Ovary (tissue), 9 donors: ENCODE results near the gene CPSF4. TPM values are rescaled to one million over a fixed set of nuclear protein-coding genes. Genes with fewer than 3 reads are reported as not detected.
"Not testable (repeated sequence)": the region's sequence is repeated elsewhere in the genome, so short reads cannot be mapped to it uniquely, and the experiment has no call there.

ENCODE experiments used
- DNase-seq, 5 donors: peaks; one replicate each; pipeline ENCODE4 v3.0.0-alpha.2; 2019 to 2020
- H3K27ac ChIP-seq, 2 donors: fragments of 200-600 bp; one replicate each; pipeline versions ENCODE4 v1.5.1 to v1.8.0; 2019 to 2022
- H3K27me3 ChIP-seq: fragments of 200-600 bp; one replicate; pipeline ENCODE4 v1.8.0; 2022
- H3K36me3 ChIP-seq: fragments of 200-600 bp; sonication (generic); one replicate; pipeline ENCODE4 v1.5.1; 2019
- H3K4me1 ChIP-seq: one replicate; pipeline ENCODE4 v1.8.1; 2013; ENCODE audit warnings: mild to moderate bottlenecking, moderate library complexity; ENCODE audit not compliant: insufficient read depth
- H3K4me3 ChIP-seq: fragments of 200-600 bp; sonication (generic); one replicate; pipeline ENCODE4 v1.5.1; 2017
- H3K9me3 ChIP-seq, 2 donors: fragments of 200-600 bp in 1 of 2; sonication (generic) in 1 of 2; one replicate each; pipeline versions ENCODE4 v1.5.1 to v1.8.1; 2013 to 2019; ENCODE audit warnings: mild to moderate bottlenecking in 1 of 2, moderate library complexity in 1 of 2
- EP300 ChIP-seq: sonication (generic); formaldehyde crosslinking; IDR thresholded peaks from one replicate; pipeline ENCODE4 v1.6.1; 2017; ENCODE audit warnings: antibody characterized with exemption
- POLR2A ChIP-seq: fragments of 450-650 bp; IDR thresholded peaks from one replicate; pipeline ENCODE4 v1.6.1; 2017; ENCODE audit warnings: antibody characterized with exemption, mild to moderate bottlenecking, moderate library complexity
- WGBS, 3 donors: extraction: QIAGEN DNeasy Blood & Tissue Kit in 1 of 3; methylation state at CpG; one replicate each; pipeline versions ENCODE4 v1.1.5 to v1.1.7; 2013 to 2017; 5-methylcytosine and 5-hydroxymethylcytosine counted together
- intact Hi-C, 4 donors: fragments of 100-400 bp; cut with DNase I; formaldehyde crosslinking; loops; one replicate each; pipeline versions ENCODE4 v1.11.0 to v1.15.1; 2022 to 2023
- polyA plus RNA-seq, 2 donors: library from polyadenylated mRNA; stranded (reverse); fragments of 200-250 nt in 1 of 2; fragments of 350-450 nt in 1 of 2; fragmentation: Illumina TruSeq in 1 of 2; extraction: RNeasy Lipid Tissue Mini Kit (QIAGEN cat#74804) in 1 of 2; gene quantifications; one replicate each; pipeline ENCODE4 v1.2.3, GENCODE V29; 2013 to 2014
- total RNA-seq, 7 donors: library from RNA; depleted of rRNA in 2 of 7; stranded (reverse); fragments of >200 nt in 2 of 7; fragmentation: NEBNext Ultra II Directional in 3 of 7; extraction: Animal tissue kit (Norgen Biotek cat#: 25700) in 3 of 7; gene quantifications; one replicate each; pipeline versions ENCODE4 v1.1.0 to v1.2.4, GENCODE V29; 2016 to 2023
- TF ChIP-seq, protein P1 (sequence below), 3 donors: fragments of 450-650 bp in 2 of 3; fragments of 200-600 bp in 1 of 3; IDR thresholded peaks; one replicate each; pipeline versions ENCODE4 v1.5.1 to v1.8.0; 2016 to 2022; ENCODE audit warnings: antibody characterized with exemption in 3 of 3, mild to moderate bottlenecking in 1 of 3
- donor health status: DM: no; HTN: no; CAD: no; lungs with moderate emphysema.
- donor health status: DM: no; HTN: no; CAD: no.
- donor health status: Bipolar disorder and iron deficiency.
- donor health status: DM: yes; HTN: yes; CAD: no.
- donor health status: DM: no; HTN: no; CAD: no.
- donor health status: DM: yes; HTN: yes; CAD: no.

Gene CPSF4
- total and polyA plus RNA-seq, 9 donors, result 10.7 to 40.9 (median 32.9) TPM

- TF ChIP-seq, protein P1, sequence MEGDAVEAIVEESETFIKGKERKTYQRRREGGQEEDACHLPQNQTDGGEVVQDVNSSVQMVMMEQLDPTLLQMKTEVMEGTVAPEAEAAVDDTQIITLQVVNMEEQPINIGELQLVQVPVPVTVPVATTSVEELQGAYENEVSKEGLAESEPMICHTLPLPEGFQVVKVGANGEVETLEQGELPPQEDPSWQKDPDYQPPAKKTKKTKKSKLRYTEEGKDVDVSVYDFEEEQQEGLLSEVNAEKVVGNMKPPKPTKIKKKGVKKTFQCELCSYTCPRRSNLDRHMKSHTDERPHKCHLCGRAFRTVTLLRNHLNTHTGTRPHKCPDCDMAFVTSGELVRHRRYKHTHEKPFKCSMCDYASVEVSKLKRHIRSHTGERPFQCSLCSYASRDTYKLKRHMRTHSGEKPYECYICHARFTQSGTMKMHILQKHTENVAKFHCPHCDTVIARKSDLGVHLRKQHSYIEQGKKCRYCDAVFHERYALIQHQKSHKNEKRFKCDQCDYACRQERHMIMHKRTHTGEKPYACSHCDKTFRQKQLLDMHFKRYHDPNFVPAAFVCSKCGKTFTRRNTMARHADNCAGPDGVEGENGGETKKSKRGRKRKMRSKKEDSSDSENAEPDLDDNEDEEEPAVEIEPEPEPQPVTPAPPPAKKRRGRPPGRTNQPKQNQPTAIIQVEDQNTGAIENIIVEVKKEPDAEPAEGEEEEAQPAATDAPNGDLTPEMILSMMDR (IDR thresholded peaks at IDR 0.05), result no peak
- peak; percentile 68 for TF ChIP-seq POLR2A
- no peak for TF ChIP-seq EP300
- intact Hi-C loops, result loop anchor here in 1 of 4 donors (5.0 kb wide), 1 partner anchor 52 kb away; the partner anchor contains the start of gene FAM200A
- Histone ChIP-seq H3K4me3 (peak within 1 kb of the TSS; percentile 99), H3K27ac (peak within 1 kb of the TSS; percentile 46 to 92), H3K4me1 (peaks cover 9% of the 10 kb centered on the region), H3K27me3 (no peaks in the 10 kb centered on the region), H3K36me3 (no peaks in the 10 kb centered on the region), H3K9me3 (peaks cover 0 to 4% of the 10 kb centered on the region in 2 donors)
- WGBS, 3 donors, result 0 to 1% (median 0%) methylated on average over 68 of the region's 68 CpGs
- peak; percentile 87 to 93 (median 90) for DNase-seq
These were observed 61.2 kb downstream of the CPSF4 start, which contains the start of gene ZNF394 for GRCh38 chr7:99499721-99500636. Gene ZNF394 (minus strand): TSS chr7:99500281. CDS start chr7:99500093, 188 bp downstream.

DNA sequence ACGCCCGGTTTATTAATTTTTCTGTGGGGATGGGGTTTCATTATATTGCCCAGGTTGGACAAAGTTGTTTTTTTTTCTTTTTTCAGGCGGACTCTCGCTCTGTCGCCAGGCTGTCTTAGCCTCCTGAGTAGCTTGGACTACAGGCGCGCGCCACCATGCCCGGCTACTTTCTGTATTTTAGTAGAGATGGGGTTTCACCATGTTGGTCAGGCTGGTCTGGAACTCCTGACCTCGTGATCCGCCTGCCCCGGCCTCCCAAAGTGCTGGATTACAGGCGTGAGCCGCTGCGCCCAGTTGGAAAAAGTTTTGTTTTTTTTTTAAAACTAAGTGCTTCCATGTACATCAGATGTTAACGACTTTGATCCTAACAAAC, 61.9 kb downstream of the CPSF4 start:
- DNase-seq, result peak in 1 of 5 donors; percentile 33
- peaks cover 9% of the 10 kb centered on the region for H3K4me1 ChIP-seq
- H3K36me3 ChIP-seq, result no peaks in the 10 kb centered on the region
- peak overlapping the region; percentile 99 for H3K4me3 ChIP-seq
- intact Hi-C loops, result loop anchor here in 1 of 4 donors (5.0 kb wide), 1 partner anchor 52 kb away; the partner anchor contains the start of gene FAM200A
- H3K27me3 ChIP-seq, result no peaks in the 10 kb centered on the region
- peaks cover 0 to 4% of the 10 kb centered on the region in 2 donors for H3K9me3 ChIP-seq
- H3K27ac ChIP-seq, result peak overlapping the region; percentile 46 to 92
- 38 to 52% (median 51%) methylated on average over 16 of the region's 16 CpGs for WGBS, 3 donors
- TF ChIP-seq, protein P1 (IDR thresholded peaks at IDR 0.05), result no peak
- TF ChIP-seq EP300 (no peak), POLR2A (no peak)

GRCh38 chr7:99501236-99501635, 62.5 kb downstream of the CPSF4 start:
- DNase-seq, result peak in 1 of 5 donors; percentile 30
- peaks cover 15% of the 10 kb centered on the region for H3K4me1 ChIP-seq
- H3K36me3 ChIP-seq, H3K9me3 ChIP-seq, H3K4me3 ChIP-seq, H3K27me3 ChIP-seq, H3K27ac ChIP-seq: not testable (repeated sequence)
- WGBS, 3 donors, result 82 to 89% (median 88%) methylated on average over 12 of the region's 12 CpGs
- intact Hi-C loops, result loop anchor here in 1 of 4 donors (5.0 kb wide), 1 partner anchor 51 kb away; the partner anchor contains the start of gene FAM200A

GRCh38 chr7:99504281-99504602, 65.5 kb downstream of the CPSF4 start:
- 4 to 9% (median 4%) methylated on average over 8 to 19 of the region's 19 CpGs for WGBS, 3 donors
- H3K9me3 ChIP-seq, result no peaks in the 10 kb centered on the region
- peak overlapping the region; percentile 81 to 95 for H3K27ac ChIP-seq
- no peaks in the 10 kb centered on the region for H3K36me3 ChIP-seq
- H3K27me3 ChIP-seq, result no peaks in the 10 kb centered on the region
- peak overlapping the region; percentile 75 for H3K4me3 ChIP-seq
- TF ChIP-seq EP300 (no peak), POLR2A (no peak)
- TF ChIP-seq, protein P1 (IDR thresholded peaks at IDR 0.05), result no peak
- DNase-seq, result no peak
- intact Hi-C loops, result loop anchor here in 1 of 4 donors (5.0 kb wide), 1 partner anchor 48 kb away; the partner anchor contains the start of gene FAM200A
- peaks cover 12% of the 10 kb centered on the region for H3K4me1 ChIP-seq
